SKM-1 (cell line): ENCODE results near the gene HIGD2A.
"Not testable (repeated sequence)": the region's sequence is repeated elsewhere in the genome, so short reads cannot be mapped to it uniquely, and the experiment has no call there.

Experiments
- DNase-seq: peaks from one replicate; lab custom pipeline; 2025; ENCODE audit not compliant: unreplicated experiment; lab: John Stamatoyannopoulos, UW

HIGD2A gene

GRCh38 chr5:176394096-176394495 is 5.5 kb downstream of the HIGD2A start:
- DNase-seq: no peak

- DNase-seq: no peak
Observed at GRCh38 chr5:176394881-176395675, 6.5 kb downstream of the HIGD2A start.

GRCh38 chr5:176396330-176396729 is 7.8 kb downstream of the HIGD2A start:
- DNase-seq: no peak

GRCh38 chr5:176397736-176398420 is 9.3 kb downstream of the HIGD2A start:
- no peak for DNase-seq

GRCh38 chr5:176400382-176401156 is 12.0 kb downstream of the HIGD2A start:
- DNase-seq: no peak

- DNase-seq: no peak
Observed at GRCh38 chr5:176401281-176402205, 13.0 kb downstream of the HIGD2A start.

GRCh38 chr5:176405656-176406435 is 17.3 kb downstream of the HIGD2A start:
- DNase-seq: no peak

- DNase-seq: no peak
Observed at GRCh38 chr5:176406436-176407052, 18.0 kb downstream of the HIGD2A start.

- no peak for DNase-seq
Observed at GRCh38 chr5:176407456-176408251, 19.1 kb downstream of the HIGD2A start.

- not testable (repeated sequence) for DNase-seq
Observed at GRCh38 chr5:176408252-176408573, 19.7 kb downstream of the HIGD2A start.

GRCh38 chr5:176408590-176408989 is 20.0 kb downstream of the HIGD2A start:
- DNase-seq: no peak

- no peak for DNase-seq
Observed at GRCh38 chr5:176409765-176410164, 21.2 kb downstream of the HIGD2A start.

- DNase-seq: no peak
Observed at GRCh38 chr5:176410486-176411180, 22.1 kb downstream of the HIGD2A start.

GRCh38 chr5:176412517-176413254 is 24.1 kb downstream of the HIGD2A start:
- no peak for DNase-seq

- no peak for DNase-seq
Observed at GRCh38 chr5:176413255-176413565, 24.7 kb downstream of the HIGD2A start.

- DNase-seq: no peak
Observed at GRCh38 chr5:176413709-176414191, 25.2 kb downstream of the HIGD2A start.

GRCh38 chr5:176414704-176415103 is 26.2 kb downstream of the HIGD2A start:
- DNase-seq: no peak
